Measurements from ENCODE around the gene NELL1.

GRCh38 chr11:21405422-21405821 lies 736.0 kb downstream of the NELL1 start:
- TF ChIP-seq CTCF (IDR thresholded peaks at IDR 0.05) (no peak), POLR2A (IDR thresholded peaks at IDR 0.05) (no peak)

All from body of pancreas (tissue), 4 donors.